Fibroblast of skin of right biceps (primary cell): Measurements from ENCODE around the gene ARHGDIG.
"Not testable (repeated sequence)": the region's sequence is repeated elsewhere in the genome, so short reads cannot be mapped to it uniquely, and the experiment has no call there.

Experiments used
- DNase-seq: peaks from one replicate; pipeline ENCODE4 v3.0.0-alpha.2; 2013

The ARHGDIG gene

GRCh38 chr16:264440-264951, 15.9 kb upstream of the ARHGDIG start:
- DNase-seq: no peak

- DNase-seq: no peak
These were observed 15.3 kb upstream of the ARHGDIG start for GRCh38 chr16:265002-265529.

GRCh38 chr16:265711-266110, 14.7 kb upstream of the ARHGDIG start:
- DNase-seq: no peak

DNA sequence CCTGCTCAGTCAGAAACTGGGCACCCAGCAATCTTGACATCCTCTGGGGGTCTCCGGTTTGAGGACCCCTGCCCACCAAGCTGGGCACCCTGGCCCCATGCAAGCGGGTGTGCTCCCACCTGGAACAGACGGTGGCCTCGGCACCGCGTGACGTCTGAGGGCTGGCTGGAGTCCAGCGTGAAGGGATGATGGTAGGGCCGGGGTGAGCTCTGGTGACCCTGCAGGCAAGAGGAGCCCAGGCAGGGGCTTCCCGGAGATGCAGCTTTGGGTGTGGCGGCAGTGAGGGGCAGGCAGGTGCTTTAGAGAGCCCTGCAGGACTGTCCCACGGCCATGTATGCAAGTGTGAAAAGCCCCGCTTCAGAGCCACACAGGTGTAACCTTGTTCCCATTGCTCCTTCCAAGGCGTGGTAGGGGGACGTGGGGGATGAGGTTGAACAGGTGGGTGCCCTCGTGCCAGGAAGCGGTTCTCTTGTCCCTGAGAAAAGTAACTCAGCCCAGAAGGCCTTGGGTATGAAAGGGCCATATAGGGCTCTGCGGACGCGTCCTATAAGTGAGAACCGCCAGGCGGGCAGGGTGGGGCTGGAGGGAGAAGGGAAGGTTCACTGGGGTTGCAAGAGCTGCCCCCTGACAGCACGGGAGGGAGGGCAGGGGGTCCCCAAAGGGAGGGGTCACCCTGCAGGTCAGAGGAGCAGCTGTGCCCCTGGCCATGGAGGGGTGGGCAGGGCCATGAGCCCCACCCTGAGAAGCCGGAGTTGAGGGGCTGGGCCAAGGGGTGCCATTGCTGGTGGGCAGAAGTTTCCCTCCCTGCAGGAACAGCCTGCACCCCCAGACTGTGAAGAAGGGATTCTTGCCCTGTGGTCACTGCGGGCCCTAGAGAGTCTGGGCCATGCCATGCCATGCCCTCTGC, 13.9 kb upstream of the ARHGDIG start:
- DNase-seq: no peak

DNA sequence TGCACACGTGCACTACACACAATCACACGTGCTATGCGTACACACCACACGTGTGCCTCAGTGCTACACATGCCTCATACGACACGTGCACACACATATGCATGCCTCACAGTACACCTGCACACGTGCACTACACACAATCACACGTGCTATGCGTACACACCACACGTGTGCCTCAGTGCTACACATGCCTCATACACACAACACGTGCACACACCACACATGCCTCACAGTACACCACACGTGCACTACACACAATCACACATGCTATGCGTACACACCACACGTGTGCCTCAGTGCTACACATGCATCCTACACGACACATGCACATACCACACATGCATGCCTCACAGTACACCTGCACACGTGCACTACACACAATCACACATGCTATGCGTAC, 12.8 kb upstream of the ARHGDIG start:
- not testable (repeated sequence) for DNase-seq

DNA sequence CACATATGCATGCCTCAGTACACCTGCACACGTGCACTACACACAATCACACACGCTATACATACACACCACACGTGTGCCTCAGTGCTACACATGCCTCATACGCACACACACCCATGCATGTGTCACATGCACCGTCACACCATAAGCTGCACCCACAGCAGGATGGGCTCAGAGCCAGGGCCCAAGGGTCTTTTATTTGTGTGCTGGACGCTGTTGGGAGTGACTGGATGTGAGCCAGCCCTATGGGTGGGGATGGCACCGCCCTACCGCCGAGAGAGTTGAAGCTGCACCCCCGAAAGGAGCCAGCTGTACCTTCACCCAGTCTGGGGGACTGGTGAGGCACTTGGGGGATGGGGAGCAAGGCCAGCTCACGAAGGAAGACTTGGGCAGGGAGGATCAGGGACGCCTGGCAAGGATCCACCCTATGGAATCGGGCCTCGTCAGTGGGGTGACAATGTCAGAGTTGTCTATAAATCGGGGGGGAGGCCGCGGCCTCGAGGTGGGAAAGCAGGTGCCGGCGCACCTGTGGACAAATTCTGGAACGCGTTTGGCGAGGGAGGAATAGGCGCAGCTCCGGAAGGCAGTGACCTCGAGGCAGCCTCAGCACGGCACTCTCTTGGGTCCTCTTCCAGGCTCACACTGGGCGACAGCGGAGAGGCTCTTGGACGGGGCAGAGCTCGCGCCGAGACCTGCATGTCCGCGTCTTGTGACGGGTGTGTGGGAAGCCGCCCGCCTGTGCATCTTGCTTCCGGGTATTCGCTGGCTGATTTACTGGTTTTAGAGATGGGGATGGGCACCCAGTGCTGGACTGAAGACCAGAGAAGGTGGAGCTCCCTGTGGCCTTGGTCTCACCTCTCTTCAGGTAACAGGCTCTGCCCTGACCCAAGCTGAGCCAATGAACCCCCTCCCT, 12.0 kb upstream of the ARHGDIG start:
- DNase-seq: no peak

DNA sequence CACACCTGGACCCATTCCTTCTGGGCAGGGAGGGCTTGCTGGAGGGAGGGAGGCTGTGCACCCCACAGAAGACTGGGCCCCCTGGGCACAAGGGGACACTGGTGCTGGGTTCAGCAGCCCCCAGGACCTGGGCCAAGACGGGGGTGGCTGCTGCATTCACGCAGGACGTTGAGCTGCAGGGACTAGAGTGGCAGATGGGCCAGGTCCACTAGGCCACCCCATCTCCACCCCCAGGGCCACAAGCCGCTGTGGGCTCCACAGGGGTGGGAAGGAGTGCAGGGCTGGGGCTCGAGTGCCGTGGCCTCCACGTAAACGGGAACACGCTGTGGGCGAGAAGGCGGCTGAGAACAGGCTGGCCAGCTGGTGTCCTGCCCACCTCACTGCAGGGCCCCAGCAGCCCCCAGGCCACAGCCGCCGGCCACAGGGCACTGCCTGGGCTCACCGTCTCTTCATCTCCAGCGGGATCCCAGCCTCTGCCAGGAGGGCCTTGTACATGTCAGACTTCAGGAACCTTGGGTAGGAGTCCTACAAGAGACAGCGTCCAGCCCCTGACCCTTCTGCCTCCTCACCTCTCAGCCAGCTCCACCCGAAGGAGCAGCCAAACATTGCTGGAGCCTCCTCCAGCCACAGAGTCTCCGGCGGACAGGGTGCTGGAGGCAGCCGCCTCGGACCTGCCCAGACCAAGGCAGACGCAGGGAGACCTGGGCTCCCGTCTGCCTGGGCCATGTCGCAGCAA, 11.2 kb upstream of the ARHGDIG start:
- no peak for DNase-seq

- DNase-seq: no peak
These were observed 9.8 kb upstream of the ARHGDIG start for GRCh38 chr16:270381-271255.

GRCh38 chr16:272633-273546, 7.5 kb upstream of the ARHGDIG start:
- no peak for DNase-seq

- no peak for DNase-seq
These were observed 6.6 kb upstream of the ARHGDIG start for GRCh38 chr16:273547-274421.

- no peak for DNase-seq
These were observed 5.2 kb upstream of the ARHGDIG start for GRCh38 chr16:275041-275641.

- DNase-seq: no peak
These were observed 4.6 kb upstream of the ARHGDIG start, which contains the start of gene RGS11 for GRCh38 chr16:275786-276232. Gene RGS11, minus strand, starts transcription at chr16:275944. Its CDS starts 33 bp downstream, at chr16:275911.

- DNase-seq: no peak
These were observed 3.8 kb upstream of the ARHGDIG start for GRCh38 chr16:276426-277077.

DNA sequence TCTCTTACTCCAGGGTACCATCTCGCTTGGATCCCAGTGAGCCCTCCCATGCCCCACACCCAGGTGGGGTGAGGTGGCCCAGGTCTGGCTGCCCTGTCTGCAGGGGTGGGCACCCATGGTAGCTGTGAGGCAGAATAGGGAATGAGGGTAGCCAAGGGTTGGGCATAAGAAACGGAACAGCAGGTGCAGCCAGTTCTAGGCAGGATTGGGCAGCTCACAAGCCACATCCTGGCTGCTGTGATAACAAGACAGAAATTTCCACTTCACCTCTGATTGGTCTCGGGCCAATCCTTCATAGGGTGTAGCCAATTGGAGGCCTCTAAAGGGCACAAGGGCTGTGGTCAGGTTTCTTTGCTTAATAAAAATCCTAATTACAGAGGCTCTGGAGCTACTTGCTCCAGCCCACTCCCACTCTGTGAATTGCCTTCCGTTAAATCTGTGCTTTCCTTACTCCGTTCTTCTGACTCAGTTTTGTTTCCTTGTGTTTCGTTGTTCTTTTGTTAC, 1.5 kb upstream of the ARHGDIG start:
- DNase-seq: peak; percentile 15

GRCh38 chr16:279531-279930, 860 bp upstream of the ARHGDIG start:
- no peak for DNase-seq

GRCh38 chr16:280005-280460, 358 bp upstream of the ARHGDIG start:
- no peak for DNase-seq

DNA sequence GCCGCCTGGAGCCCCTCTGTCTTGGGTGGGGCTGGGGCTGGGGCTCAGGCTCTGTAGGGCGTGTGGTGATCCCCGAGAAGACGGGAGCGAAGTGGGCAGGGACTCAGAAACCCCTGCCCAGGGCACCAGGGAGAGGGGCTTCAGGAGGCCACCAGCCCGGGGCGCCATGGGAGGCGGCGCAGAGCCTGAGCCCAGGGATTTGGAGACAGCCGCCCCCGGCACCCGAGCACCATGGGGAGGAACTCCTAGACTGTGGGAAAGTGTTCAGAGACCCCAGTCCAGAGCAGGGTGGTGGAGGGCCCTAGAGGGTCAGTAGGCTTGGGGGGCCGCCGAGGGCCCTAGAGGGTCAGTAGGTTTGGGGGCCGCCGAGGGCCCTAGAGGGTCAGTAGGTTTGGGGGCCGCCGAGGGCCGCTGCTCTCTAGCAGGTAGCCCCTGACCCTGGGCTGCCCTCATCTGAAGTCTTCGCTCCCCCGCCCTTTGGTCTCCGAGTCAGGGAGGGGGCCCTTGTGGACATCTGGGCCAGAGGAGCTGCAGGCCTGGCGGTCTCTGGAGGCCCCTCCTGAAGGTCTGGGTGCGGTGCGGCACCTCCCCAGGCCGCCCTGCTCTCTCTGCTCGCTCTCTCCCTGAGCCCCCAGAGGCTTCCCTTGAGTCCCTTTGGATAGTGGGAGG, 734 bp downstream of the ARHGDIG start:
- no peak for DNase-seq
